ENCODE data around the gene DOCK8. TPM values are rescaled to one million over a fixed set of nuclear protein-coding genes. Genes with fewer than 3 reads are reported as not detected.

DOCK8 gene
- total RNA-seq, 2 experiments from 2014 or later: 163 to 166 TPM

- DNase-seq: no peak
- intact Hi-C loops (cut with micrococcal nuclease): no loop called here
- no peaks in the 10 kb centered on the region for H3K27me3 Mint-ChIP-seq
- ATAC-seq: no peak
- POLR2A ChIA-PET: interaction anchor here (0.6 kb wide), 1 partner anchor 153 kb away, joined by 3 read pairs; no protein-coding TSS in a partner anchor
- H3K36me3 Mint-ChIP-seq (ENCODE audit: low read depth): peaks cover 7% of the 10 kb centered on the region
- no peaks in the 10 kb centered on the region for H3K9me3 Mint-ChIP-seq
- H3K4me1 Mint-ChIP-seq (ENCODE audit: low read depth): no peaks in the 10 kb centered on the region
- TF ChIP-seq, protein P1, sequence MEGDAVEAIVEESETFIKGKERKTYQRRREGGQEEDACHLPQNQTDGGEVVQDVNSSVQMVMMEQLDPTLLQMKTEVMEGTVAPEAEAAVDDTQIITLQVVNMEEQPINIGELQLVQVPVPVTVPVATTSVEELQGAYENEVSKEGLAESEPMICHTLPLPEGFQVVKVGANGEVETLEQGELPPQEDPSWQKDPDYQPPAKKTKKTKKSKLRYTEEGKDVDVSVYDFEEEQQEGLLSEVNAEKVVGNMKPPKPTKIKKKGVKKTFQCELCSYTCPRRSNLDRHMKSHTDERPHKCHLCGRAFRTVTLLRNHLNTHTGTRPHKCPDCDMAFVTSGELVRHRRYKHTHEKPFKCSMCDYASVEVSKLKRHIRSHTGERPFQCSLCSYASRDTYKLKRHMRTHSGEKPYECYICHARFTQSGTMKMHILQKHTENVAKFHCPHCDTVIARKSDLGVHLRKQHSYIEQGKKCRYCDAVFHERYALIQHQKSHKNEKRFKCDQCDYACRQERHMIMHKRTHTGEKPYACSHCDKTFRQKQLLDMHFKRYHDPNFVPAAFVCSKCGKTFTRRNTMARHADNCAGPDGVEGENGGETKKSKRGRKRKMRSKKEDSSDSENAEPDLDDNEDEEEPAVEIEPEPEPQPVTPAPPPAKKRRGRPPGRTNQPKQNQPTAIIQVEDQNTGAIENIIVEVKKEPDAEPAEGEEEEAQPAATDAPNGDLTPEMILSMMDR (IDR thresholded peaks at IDR 0.05): no peak
- no peak overlapping the region for H3K4me3 Mint-ChIP-seq
- CTCF ChIA-PET: no interaction called here
- no peak overlapping the region for H3K27ac Mint-ChIP-seq
These were observed 262.5 kb downstream of the DOCK8 start for GRCh38 chr9:477193-477592.

DNA sequence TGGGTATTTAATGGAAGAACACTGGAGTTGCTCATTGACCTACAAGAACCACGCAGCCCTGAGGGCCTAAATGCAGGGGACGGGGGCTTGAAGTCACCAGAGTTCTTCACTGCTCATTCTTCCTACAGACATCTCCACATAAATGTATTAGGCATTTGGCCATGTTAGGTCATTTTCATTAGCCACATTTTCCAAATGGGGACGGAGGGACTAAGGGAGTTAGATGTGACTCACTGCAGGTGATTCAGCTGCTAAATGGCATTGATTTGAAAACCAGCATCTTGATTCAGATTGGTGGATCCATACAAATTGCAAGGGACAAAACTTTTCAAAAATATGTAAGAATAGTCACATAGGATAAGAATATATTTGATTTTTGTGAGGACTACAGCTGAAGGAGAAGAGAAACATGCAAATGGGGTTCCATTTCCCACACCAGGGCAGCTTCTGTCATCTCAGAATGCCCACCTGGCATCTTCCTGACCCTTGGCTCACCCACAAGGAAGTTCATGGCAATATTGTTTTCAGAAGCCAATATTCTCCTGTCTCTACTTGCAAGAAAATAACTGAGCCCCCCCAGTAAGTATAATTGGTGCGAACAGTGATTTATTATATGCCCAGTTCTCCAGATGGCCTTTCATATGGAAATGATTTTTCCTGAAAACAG lies 264.8 kb downstream of the DOCK8 start:
- ATAC-seq (no peak), DNase-seq (no peak)
- ChIA-PET CTCF (no interaction called here), POLR2A (no interaction called here)
- Mint-ChIP-seq H3K9me3 (peaks cover 2% of the 10 kb centered on the region), H3K36me3 (ENCODE audit: low read depth) (peaks cover 7% of the 10 kb centered on the region), H3K27me3 (no peaks in the 10 kb centered on the region), H3K4me3 (no peak overlapping the region), H3K27ac (no peak overlapping the region), H3K4me1 (ENCODE audit: low read depth) (no peaks in the 10 kb centered on the region)
- TF ChIP-seq, protein P1 (IDR thresholded peaks at IDR 0.05): no peak
- intact Hi-C loops (cut with micrococcal nuclease): no loop called here

GRCh38 chr9:479971-480350 lies 265.3 kb downstream of the DOCK8 start:
- TF ChIP-seq, protein P1 (IDR thresholded peaks at IDR 0.05): no peak
- H3K4me3 Mint-ChIP-seq: no peak overlapping the region
- intact Hi-C loops (cut with micrococcal nuclease): no loop called here
- POLR2A ChIA-PET: no interaction called here
- CTCF ChIA-PET: no interaction called here
- H3K36me3 Mint-ChIP-seq (ENCODE audit: low read depth): peaks cover 6% of the 10 kb centered on the region
- no peaks in the 10 kb centered on the region for H3K4me1 Mint-ChIP-seq (ENCODE audit: low read depth)
- no peak for DNase-seq
- no peaks in the 10 kb centered on the region for H3K27me3 Mint-ChIP-seq
- no peak overlapping the region for H3K27ac Mint-ChIP-seq
- no peak for ATAC-seq
- H3K9me3 Mint-ChIP-seq: peaks cover 2% of the 10 kb centered on the region

DNA sequence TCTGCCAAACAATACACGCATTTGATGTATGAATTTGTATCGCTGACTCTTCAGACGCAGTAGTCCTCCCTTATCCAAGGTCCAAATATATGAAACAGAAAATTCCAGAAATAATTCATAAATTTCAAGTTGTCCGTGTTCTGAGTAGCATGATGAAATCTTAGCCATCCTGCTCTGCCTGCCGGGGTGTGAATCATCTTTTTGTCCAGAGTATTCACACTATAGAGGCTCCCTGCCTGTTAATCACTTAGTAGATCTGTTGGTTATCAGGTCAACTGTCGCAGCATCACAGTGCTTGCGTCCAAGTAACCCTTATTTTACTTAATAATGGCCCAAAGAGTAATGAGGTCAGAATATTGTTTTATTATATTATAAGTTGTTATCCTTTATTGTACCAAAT lies 268.1 kb downstream of the DOCK8 start:
- H3K27ac Mint-ChIP-seq: no peak overlapping the region
- CTCF ChIA-PET: no interaction called here
- intact Hi-C loops (cut with micrococcal nuclease): no loop called here
- DNase-seq (no peak), ATAC-seq (no peak)
- TF ChIP-seq, protein P1 (IDR thresholded peaks at IDR 0.05): no peak
- H3K9me3 Mint-ChIP-seq: peaks cover 2% of the 10 kb centered on the region
- POLR2A ChIA-PET: no interaction called here
- no peak overlapping the region for H3K4me3 Mint-ChIP-seq
- no peaks in the 10 kb centered on the region for H3K27me3 Mint-ChIP-seq
- no peaks in the 10 kb centered on the region for H3K36me3 Mint-ChIP-seq (ENCODE audit: low read depth)
- H3K4me1 Mint-ChIP-seq (ENCODE audit: low read depth): no peaks in the 10 kb centered on the region

- Mint-ChIP-seq H3K27me3 (no peaks in the 10 kb centered on the region), H3K9me3 (peaks cover 2% of the 10 kb centered on the region), H3K4me1 (ENCODE audit: low read depth) (no peaks in the 10 kb centered on the region), H3K27ac (no peak overlapping the region), H3K4me3 (no peak overlapping the region), H3K36me3 (ENCODE audit: low read depth) (no peaks in the 10 kb centered on the region)
- ChIA-PET POLR2A (no interaction called here), CTCF (no interaction called here)
- ATAC-seq: no peak
- intact Hi-C loops (cut with micrococcal nuclease): no loop called here
- no peak for DNase-seq
- TF ChIP-seq, protein P1 (IDR thresholded peaks at IDR 0.05): no peak
These were observed 271.5 kb downstream of the DOCK8 start for GRCh38 chr9:486156-486555.
